PC-3 (cell line): ENCODE results near the gene ATG2A. TPM values are rescaled to one million over a fixed set of nuclear protein-coding genes. Genes with fewer than 3 reads are reported as not detected.

Source experiments
- ATAC-seq: fragments of 200-7000 bp; cut with Tn5 transposase; 2 replicates; pipeline ENCODE4 v1.9.1; 2020; ENCODE audit warnings: mild to moderate bottlenecking, moderate library complexity
- BruUV-seq: library from RNA; stranded (reverse); fragments of 400-500 nt; replicated peaks from 2 replicates; lab custom pipeline; 2021; lab: Mats Ljungman, UMichigan
- CTCF ChIA-PET: fragments of 300-600 bp; sonication (Branson Sonifier 250); formaldehyde crosslinking; loops from one replicate; lab custom pipeline; 2022; ENCODE audit warnings: antibody characterized with exemption; lab: Charles Lee
- POLR2A ChIA-PET: fragments of 300-600 bp; sonication (Branson Sonifier 250); formaldehyde crosslinking; loops from one replicate; lab custom pipeline; 2022; ENCODE audit warnings: antibody characterized with exemption; ENCODE audit not compliant: unreplicated experiment; lab: Charles Lee
- DNase-seq: peaks from one replicate; pipeline ENCODE4 v3.0.0-alpha.2; 2015
- H2AFZ ChIP-seq: fragments of 300-600 bp; sonication (generic); 2 replicates; pipeline ENCODE4 v1.6.0; 2016; ENCODE audit warnings: antibody characterized with exemption, low read length
- H3F3A ChIP-seq: fragments of 300-600 bp; sonication (generic); one replicate; pipeline ENCODE4 v1.6.0; 2017; ENCODE audit warnings: antibody characterized with exemption, low read length, control low read depth, mild to moderate bottlenecking; ENCODE audit not compliant: unreplicated experiment
- H3K27ac ChIP-seq: fragments of 300-600 bp; sonication (generic); 2 replicates; pipeline ENCODE4 v1.5.1; 2016; ENCODE audit warnings: mild to moderate bottlenecking, low read length
- H3K27me3 ChIP-seq: fragments of 300-600 bp; sonication (generic); 2 replicates; pipeline ENCODE4 v1.6.1; 2016; ENCODE audit warnings: low read length, mixed read lengths
- H3K36me3 ChIP-seq: fragments of 300-600 bp; sonication (generic); 2 replicates; pipeline ENCODE4 v1.6.1; 2016; ENCODE audit warnings: low read depth, mixed run types, low read length, mixed read lengths
- H3K4me1 ChIP-seq: fragments of 300-600 bp; sonication (generic); 2 replicates; pipeline ENCODE4 v1.5.1; 2016; ENCODE audit warnings: low read length; ENCODE audit not compliant: insufficient read depth
- H3K4me2 ChIP-seq: fragments of 300-600 bp; sonication (generic); 2 replicates; pipeline ENCODE4 v1.6.0; 2016; ENCODE audit warnings: low read length
- H3K4me3 ChIP-seq: fragments of 300-600 bp; sonication (generic); 2 replicates; pipeline ENCODE4 v1.5.1; 2016; ENCODE audit warnings: mild to moderate bottlenecking, low read length, mixed read lengths
- H3K79me2 ChIP-seq: fragments of 300-600 bp; sonication (generic); 2 replicates; pipeline ENCODE4 v1.6.1; 2017; ENCODE audit warnings: low read length, mixed read lengths
- H3K9ac ChIP-seq: fragments of 300-600 bp; sonication (generic); 2 replicates; pipeline ENCODE4 v1.6.0; 2016; ENCODE audit warnings: mild to moderate bottlenecking, low read length
- H3K9me2 ChIP-seq: fragments of 300-600 bp; sonication (generic); replicated peaks from 2 replicates; pipeline ENCODE4 v1.6.1; 2016; ENCODE audit warnings: mixed run types, low read length, mixed read lengths
- H3K9me3 ChIP-seq: fragments of 300-600 bp; sonication (generic); 2 replicates; pipeline ENCODE4 v1.6.1; 2016; ENCODE audit warnings: low read length, mixed read lengths
- H4K20me1 ChIP-seq: fragments of 300-600 bp; sonication (generic); 2 replicates; pipeline ENCODE4 v1.6.1; 2016; ENCODE audit warnings: low read length, mixed read lengths
- CTCF ChIP-seq: fragments of 300-600 bp; sonication (generic); conservative IDR thresholded peaks from 2 replicates; pipeline ENCODE4 v1.5.1; 2017; ENCODE audit warnings: antibody characterized with exemption, low read depth, mild to moderate bottlenecking, low read length
- EZH2 ChIP-seq: fragments of 300-600 bp; sonication (generic); IDR thresholded peaks from one replicate; pipeline ENCODE4 v1.6.1; 2017; ENCODE audit warnings: antibody characterized with exemption, mild to moderate bottlenecking, low read length; ENCODE audit not compliant: unreplicated experiment
- EZH2phosphoT487 ChIP-seq: fragments of 300-600 bp; sonication (generic); IDR thresholded peaks from 2 replicates; pipeline ENCODE4 v1.6.1; 2018; ENCODE audit warnings: mild to moderate bottlenecking, antibody characterized with exemption, low read length, borderline replicate concordance
- intact Hi-C: fragments of 100-400 bp; cut with micrococcal nuclease; formaldehyde crosslinking; loops from 2 replicates; pipeline ENCODE4 v1.9.0; 2023
- total RNA-seq: library from RNA; depleted of rRNA; stranded (reverse); fragments of >200 nt; gene quantifications from 2 replicates; pipeline ENCODE4 v1.2.3, GENCODE V29; 2014

Gene ATG2A
- total RNA-seq, 1 experiment from 2014 or later, result 45.6 TPM

DNA sequence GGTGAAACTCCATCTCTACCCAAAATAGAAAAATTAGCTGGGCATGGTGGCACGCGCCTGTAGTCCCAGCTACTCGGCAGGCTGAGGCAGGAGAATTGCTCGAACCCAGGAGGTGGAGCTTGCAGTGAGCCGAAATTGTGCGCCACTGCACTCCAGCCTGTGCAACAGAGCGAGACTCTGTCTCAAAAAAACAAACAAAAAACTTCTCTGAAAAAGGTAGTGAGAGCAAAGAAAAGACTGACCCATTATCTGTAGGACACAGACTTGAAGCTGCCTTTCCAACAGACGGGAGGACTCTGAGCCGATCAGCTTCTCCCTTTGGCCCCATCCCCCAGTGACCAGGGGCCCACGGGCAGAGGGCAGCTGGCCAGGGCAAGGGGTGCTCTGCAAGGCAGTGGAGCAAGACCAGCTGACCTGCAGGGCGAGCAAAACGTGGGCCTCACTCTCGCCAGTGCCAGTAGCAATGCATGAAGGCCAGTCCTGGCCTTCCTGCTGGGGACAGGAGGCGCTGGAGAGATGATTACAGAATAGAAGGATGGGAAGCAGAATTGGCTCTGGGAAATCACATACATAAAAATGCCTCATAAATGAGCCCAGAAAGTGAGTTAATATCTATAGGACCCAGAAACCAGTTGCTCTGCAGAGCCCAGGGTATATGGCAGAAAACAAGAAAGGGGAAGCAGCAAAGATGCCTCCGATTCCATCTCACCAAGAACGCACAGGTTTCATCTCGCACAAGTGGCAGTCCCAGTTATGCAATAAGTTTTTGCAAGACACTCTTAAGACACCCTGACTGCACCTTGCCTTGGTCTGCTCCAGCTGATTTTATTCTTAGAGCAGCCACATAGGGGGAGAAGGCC, 41.4 kb downstream of the ATG2A start:
- no TSS peak for BruUV-seq
- peaks cover 85% of the 10 kb centered on the region for H3K79me2 ChIP-seq
- TF ChIP-seq CTCF (peak; percentile 52), EZH2phosphoT487 (no peak)
- H3K27ac ChIP-seq, result no peak overlapping the region
- peak overlapping the region; percentile 87 for H3K4me2 ChIP-seq
- peak overlapping the region; percentile 78 for H3K4me3 ChIP-seq
- H4K20me1 ChIP-seq, result peaks cover 53% of the 10 kb centered on the region
- CTCF ChIA-PET, result interaction anchor here (0.9 to 1.0 kb wide), 2 partner anchors 27 to 31 kb away, joined by 3 to 6 read pairs; partner anchors contain the start of gene CDC42BPG
- DNase-seq (no peak), ATAC-seq (no peak)
- H3K36me3 ChIP-seq, result peaks cover 35% of the 10 kb centered on the region
- no peaks in the 10 kb centered on the region for H3K9me3 ChIP-seq
- H2AFZ ChIP-seq, result no peak overlapping the region
- H3K9ac ChIP-seq, result peak overlapping the region; percentile 89; the same call in 1 of the 2 replicates
- POLR2A ChIA-PET, result no interaction called here
- no peaks in the 10 kb centered on the region for H3K9me2 ChIP-seq
- intact Hi-C loops, result no loop called here
- H3K4me1 ChIP-seq, result peaks cover 52% of the 10 kb centered on the region
- H3K27me3 ChIP-seq, result no peaks in the 10 kb centered on the region
- peaks cover under 1% of the 10 kb centered on the region for H3F3A ChIP-seq

- intact Hi-C loops, result no loop called here
- no peak overlapping the region for H3K27ac ChIP-seq
- H3K4me2 ChIP-seq, result peak overlapping the region; percentile 87
- POLR2A ChIA-PET, result interaction anchor here (0.6 kb wide), 1 partner anchor 140 kb away, joined by 14 read pairs; no protein-coding TSS in a partner anchor
- CTCF ChIA-PET, result no interaction called here
- peaks cover 93% of the 10 kb centered on the region for H3K79me2 ChIP-seq
- H3K4me3 ChIP-seq, result peak overlapping the region; percentile 78; the same call in 1 of the 2 replicates
- peaks cover 40% of the 10 kb centered on the region for H3K36me3 ChIP-seq
- no peak for TF ChIP-seq EZH2phosphoT487
- no peak for TF ChIP-seq CTCF
- TF ChIP-seq EZH2, result no peak
- ATAC-seq, result no peak
- no peaks in the 10 kb centered on the region for H3K27me3 ChIP-seq
- H3K4me1 ChIP-seq, result peaks cover 60% of the 10 kb centered on the region
- no peak for DNase-seq
- H4K20me1 ChIP-seq, result peaks cover 62% of the 10 kb centered on the region
- H3F3A ChIP-seq, result peaks cover 10% of the 10 kb centered on the region
- no peaks in the 10 kb centered on the region for H3K9me3 ChIP-seq
- no peaks in the 10 kb centered on the region for H3K9me2 ChIP-seq
- BruUV-seq, result no TSS peak
- no peak overlapping the region for H3K9ac ChIP-seq
- no peak overlapping the region for H2AFZ ChIP-seq
Observed at GRCh38 chr11:64874308-64875240, 42.4 kb downstream of the ATG2A start.
